ENCODE results near the gene FAM90A1.
"Not testable (repeated sequence)": the region's sequence is repeated elsewhere in the genome, so short reads cannot be mapped to it uniquely, and the experiment has no call there.

The FAM90A1 gene

DNA sequence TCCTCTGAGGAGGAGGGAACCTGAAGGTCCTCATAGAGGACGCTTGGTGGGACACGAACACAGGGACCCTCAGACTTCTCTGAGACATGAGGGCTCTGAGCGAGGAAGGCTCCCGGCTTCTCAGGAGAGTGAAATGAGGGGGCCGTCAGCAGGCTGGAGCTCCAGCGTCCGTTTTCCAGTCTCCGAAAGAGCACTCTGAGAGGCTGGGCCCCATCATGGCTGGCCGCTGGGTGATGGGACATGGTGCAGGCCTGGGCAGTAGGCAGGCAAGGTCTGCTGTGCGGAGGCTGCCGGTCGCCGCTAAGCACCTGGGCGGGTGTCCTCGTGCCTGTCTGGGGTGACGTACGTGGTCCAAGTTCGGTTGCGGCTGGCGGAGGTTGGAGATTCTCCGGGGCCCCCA is 5.6 kb downstream of the FAM90A1 start:
- in situ Hi-C loops (cut with HindIII; ENCODE audit: low sequenced_read_pairs); H3K4me3 ChIP-seq (ENCODE audit: low read depth, low read length); DNase-seq (ENCODE audit: low read depth): not testable (repeated sequence)

DNA sequence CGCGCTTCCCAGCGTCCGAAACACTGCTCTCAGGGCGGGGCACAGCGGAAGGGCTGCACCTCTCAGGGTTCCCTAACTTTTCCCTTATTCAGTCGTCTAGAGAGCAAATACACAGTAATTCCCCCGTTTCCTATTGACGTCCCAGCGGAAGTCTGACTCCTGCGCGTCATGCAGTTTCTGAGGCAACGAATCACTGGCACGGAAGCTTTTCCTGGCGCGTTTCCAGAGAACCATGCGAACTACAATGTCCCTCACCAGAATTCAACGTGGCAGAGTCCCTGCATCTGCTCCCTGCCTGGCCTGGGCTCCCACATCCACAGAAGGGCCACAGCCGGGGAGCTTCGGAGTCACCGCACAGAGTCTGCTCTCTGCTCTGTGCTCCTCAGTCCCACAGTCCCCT is 6.0 kb downstream of the FAM90A1 start:
- DNase-seq (ENCODE audit: low read depth); in situ Hi-C loops (cut with HindIII; ENCODE audit: low sequenced_read_pairs); H3K4me3 ChIP-seq (ENCODE audit: low read depth, low read length): not testable (repeated sequence)

DNA sequence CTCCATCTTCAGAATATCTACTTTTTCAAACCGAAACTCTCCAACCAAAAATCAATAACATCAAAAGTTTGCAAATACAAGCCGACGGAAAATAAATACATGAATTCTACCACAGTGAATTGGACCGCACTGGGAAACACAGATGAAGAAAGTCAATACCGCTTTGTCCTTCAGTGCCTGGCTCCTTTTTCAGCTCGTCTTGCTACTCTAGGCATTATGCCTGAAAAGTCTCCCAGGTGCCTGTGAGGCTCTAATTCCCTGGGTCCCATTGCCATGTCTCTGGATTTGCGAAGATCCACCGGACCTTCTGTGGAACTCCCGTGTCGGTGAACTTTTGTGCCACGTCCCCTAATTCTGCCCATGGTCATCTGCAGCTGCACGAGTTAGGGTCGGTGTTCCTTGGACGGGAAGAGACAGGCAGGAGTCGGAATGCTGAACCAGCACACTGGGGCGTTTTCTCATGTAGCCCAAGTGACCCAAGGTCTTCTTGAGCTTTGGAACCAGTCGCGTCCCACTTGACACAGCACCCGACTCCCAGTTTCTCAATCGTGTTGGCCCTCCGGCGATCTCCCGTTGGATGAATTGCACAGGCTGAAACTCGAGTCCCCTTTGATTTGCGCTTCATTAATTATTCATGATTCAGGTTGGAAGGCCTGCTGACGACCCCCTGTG is 8.6 kb downstream of the FAM90A1 start:
- H3K4me3 ChIP-seq (ENCODE audit: low read depth, low read length); DNase-seq (ENCODE audit: low read depth); in situ Hi-C loops (cut with HindIII; ENCODE audit: low sequenced_read_pairs): not testable (repeated sequence)

DNA sequence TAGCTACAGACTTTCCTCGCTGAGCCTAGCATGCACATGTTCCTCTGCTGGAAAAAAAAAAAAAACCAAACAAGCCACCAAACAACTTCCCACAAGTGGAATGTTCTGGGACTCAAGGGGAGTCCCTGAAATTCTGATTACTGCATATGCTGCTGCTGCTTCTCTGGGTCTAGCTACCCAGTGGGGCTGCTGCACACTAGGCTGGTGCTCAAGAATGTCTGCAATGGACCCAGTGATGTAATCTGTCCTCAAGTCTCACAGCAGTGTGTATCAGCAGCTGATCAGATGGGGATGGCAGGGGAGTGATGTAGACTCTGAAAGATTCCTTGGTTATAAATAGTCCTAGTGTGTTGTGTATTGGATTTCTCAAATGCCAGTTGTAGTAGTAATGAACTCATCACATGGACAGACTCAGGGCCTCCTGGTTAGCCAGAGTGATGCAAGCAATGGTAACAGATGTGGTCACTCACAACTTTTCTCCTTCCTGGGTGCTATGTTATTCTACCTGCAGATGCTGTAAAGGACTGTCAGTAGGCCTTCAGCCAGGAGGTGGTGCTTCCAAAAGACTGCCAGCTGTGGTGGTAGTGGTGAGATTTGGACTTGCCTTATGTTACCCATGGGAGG is 29.6 kb downstream of the FAM90A1 start:
- DNase-seq (ENCODE audit: low read depth); H3K4me3 ChIP-seq (ENCODE audit: low read depth, low read length): not testable (repeated sequence)
- in situ Hi-C loops (cut with HindIII; ENCODE audit: low sequenced_read_pairs), result loop anchor here (25.0 kb wide), 1 partner anchor 110 kb away; the partner anchor contains the start of gene NECAP1

DNA sequence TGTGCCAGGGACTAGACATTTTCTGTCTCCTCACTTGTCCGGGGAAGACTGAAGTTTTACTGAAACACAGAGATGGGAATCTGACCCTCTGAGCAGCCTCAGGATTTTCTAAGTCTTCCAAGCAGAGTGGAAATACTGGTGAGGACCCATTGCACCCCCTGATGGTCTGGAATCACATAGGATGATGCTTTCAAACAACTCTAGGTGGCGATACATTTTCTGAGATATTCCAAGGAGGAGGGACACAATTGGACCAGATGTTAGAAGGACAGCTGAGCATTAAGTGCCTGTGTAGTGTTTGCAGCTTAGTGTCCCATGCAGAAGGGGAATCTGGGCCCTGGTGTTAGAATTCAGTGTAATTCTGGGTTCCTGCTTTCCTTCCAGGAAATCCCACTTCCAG is 39.3 kb downstream of the FAM90A1 start:
- H3K4me3 ChIP-seq (ENCODE audit: low read depth, low read length); DNase-seq (ENCODE audit: low read depth): not testable (repeated sequence)
- in situ Hi-C loops (cut with HindIII; ENCODE audit: low sequenced_read_pairs), result loop anchor here (25.0 kb wide), 1 partner anchor 101 kb away; the partner anchor contains the start of gene NECAP1

DNA sequence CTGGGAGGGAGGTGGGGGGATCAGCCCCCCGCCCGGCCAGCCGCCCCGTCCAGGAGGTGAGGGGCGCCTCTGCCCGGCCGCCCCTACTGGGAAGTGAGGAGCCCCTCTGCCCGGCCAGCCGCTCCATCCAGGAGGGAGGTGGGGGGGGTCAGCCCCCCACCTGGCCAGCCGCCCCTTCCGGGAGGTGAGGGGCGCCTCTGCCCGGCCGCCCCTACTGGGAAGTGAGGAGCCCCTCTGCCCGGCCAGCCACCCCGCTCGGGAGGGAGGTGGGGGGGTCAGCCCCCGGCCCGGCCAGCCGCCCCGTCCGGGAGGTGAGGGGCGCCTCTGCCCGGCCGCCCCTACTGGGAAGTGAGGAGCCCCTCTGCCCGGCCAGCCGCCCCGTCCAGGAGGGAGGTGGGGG is 43.2 kb downstream of the FAM90A1 start:
- not testable (repeated sequence) for DNase-seq (ENCODE audit: low read depth); H3K4me3 ChIP-seq (ENCODE audit: low read depth, low read length)
- in situ Hi-C loops (cut with HindIII; ENCODE audit: low sequenced_read_pairs), result loop anchor here (25.0 kb wide), 1 partner anchor 97 kb away; the partner anchor contains the start of gene NECAP1

DNA sequence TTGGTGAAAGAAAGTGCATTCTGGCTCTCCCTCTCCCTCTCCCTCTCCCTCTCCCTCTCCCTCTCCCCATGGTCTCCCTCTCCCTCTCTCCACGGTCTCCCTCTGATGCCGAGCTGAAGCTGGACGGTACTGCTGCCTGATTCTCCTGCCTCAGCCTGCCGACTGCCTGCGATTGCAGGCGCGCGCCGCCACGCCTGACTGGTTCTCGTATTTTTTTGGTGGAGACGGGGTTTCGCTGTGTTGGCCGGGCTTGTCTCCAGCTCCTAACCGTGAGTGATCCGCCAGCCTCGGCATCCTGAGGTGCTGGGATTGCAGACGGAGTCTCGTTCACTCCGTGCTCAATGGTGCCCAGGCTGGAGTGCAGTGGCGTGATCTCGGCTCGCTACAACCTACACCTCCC is 44.1 kb downstream of the FAM90A1 start:
- in situ Hi-C loops (cut with HindIII; ENCODE audit: low sequenced_read_pairs), result loop anchor here (25.0 kb wide), 1 partner anchor 96 kb away; the partner anchor contains the start of gene NECAP1
- not testable (repeated sequence) for H3K4me3 ChIP-seq (ENCODE audit: low read depth, low read length); DNase-seq (ENCODE audit: low read depth)

DNA sequence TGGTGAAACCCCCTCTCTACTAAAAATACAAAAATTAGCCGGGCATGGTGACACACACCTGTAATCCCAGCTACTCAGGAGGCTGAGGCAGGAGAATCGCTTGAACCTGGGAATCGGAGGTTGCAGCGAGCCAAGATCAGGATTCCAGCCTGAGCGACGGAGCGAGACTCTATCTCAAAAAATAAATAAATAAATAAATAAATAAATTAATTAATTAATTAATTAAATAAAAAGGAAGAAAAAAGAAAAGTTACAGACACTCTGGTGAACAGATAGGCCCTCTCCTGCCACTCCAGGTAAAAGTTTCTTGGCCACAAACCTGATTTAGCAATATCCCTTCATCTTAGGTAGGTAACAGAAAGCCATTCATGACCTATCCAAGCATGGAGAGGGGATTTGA is 44.5 kb downstream of the FAM90A1 start:
- H3K4me3 ChIP-seq (ENCODE audit: low read depth, low read length), result not testable (repeated sequence)
- in situ Hi-C loops (cut with HindIII; ENCODE audit: low sequenced_read_pairs), result loop anchor here (25.0 kb wide), 1 partner anchor 96 kb away; the partner anchor contains the start of gene NECAP1

DNA sequence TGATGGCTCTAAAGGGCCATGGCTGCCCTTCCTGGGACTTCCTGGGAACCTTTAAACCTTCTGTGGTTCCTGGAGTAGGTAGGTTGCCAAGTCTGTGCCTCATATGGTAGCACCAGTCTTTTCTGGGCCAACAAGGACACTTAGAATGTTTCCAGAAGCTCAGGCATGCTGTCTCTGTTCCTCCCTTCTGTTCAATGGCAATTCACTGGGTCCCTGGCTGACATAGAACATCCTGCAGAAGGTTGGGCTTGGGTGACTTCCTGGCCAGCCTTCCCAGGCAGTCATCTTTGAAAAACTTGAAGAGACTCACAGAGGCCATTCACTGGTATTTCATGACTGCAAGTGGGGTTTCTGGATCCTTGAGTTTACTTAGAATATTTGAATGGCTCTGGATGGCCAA is 46.1 kb downstream of the FAM90A1 start:
- DNase-seq (ENCODE audit: low read depth); H3K4me3 ChIP-seq (ENCODE audit: low read depth, low read length): not testable (repeated sequence)
- in situ Hi-C loops (cut with HindIII; ENCODE audit: low sequenced_read_pairs), result loop anchor here (25.0 kb wide), 1 partner anchor 94 kb away; the partner anchor contains the start of gene NECAP1

More for the DNA sequence above, 44.5 kb downstream of the FAM90A1 start:
- not testable (repeated sequence) for DNase-seq (ENCODE audit: low read depth)

DNA sequence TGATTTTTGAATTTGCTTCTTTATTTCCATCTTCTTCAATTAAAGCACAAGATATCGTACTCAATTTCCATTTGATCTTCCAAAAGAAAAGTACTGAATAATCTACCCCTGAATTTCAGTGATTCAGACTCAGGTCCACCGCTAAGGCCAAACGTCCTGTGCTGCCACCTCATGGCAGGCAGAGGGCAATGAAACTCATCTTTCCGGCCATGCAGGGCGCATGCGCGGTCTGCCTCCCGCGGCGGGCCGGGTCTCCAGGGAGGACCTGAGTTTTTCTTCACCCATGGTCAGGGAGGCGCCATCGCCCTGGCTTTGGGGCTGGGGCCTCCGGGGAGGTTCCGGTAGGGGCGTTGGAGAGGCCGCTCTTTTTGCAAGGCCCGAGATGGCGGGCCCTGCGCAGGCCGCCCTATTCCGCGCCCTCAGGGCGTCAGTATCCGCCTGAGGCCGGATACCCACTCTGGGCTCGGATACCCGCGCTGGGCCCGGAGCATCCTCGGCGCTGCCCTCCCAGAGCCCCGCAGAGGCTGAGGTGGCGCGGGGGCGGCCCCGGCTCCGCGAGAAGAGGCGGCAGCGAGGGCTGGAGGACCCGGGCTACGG is 47.3 kb downstream of the FAM90A1 start:
- TF ChIP-seq, protein P1, sequence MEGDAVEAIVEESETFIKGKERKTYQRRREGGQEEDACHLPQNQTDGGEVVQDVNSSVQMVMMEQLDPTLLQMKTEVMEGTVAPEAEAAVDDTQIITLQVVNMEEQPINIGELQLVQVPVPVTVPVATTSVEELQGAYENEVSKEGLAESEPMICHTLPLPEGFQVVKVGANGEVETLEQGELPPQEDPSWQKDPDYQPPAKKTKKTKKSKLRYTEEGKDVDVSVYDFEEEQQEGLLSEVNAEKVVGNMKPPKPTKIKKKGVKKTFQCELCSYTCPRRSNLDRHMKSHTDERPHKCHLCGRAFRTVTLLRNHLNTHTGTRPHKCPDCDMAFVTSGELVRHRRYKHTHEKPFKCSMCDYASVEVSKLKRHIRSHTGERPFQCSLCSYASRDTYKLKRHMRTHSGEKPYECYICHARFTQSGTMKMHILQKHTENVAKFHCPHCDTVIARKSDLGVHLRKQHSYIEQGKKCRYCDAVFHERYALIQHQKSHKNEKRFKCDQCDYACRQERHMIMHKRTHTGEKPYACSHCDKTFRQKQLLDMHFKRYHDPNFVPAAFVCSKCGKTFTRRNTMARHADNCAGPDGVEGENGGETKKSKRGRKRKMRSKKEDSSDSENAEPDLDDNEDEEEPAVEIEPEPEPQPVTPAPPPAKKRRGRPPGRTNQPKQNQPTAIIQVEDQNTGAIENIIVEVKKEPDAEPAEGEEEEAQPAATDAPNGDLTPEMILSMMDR (IDR thresholded peaks at IDR 0.05; ENCODE audit: low read depth, low read length, missing control alignments), result peak; percentile 68

DNA sequence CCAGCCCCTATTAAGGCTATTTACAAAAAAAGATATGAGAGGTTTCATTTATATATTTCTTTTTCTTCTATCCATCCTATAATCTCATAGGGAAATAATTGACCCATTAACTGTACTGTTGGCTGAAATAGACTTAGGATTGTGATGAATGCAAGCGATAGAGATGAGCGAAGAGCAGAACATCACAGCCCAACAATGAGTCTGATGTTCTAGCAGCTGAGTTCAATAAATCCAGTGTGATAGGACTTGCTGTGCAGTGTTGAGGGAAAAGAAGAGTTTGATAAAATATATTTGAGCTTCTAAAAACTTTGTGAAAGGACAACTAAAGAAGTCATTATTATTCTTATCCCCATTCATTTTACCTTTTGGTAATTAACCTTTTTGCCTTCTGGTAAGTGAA is 54.5 kb downstream of the FAM90A1 start:
- H3K4me3 ChIP-seq (ENCODE audit: low read depth, low read length); DNase-seq (ENCODE audit: low read depth); in situ Hi-C loops (cut with HindIII; ENCODE audit: low sequenced_read_pairs): not testable (repeated sequence)

More for the DNA sequence above, 47.3 kb downstream of the FAM90A1 start:
- in situ Hi-C loops (cut with HindIII; ENCODE audit: low sequenced_read_pairs), result loop anchor here (25.0 kb wide), 1 partner anchor 93 kb away; the partner anchor contains the start of gene NECAP1
- peak; percentile 60 for DNase-seq (ENCODE audit: low read depth)
- H3K4me3 ChIP-seq (ENCODE audit: low read depth, low read length), result peak overlapping the region; percentile 52
